CD4-positive, alpha-beta T cell treated with Interleukin-2 at 100 ng/mL for 4 hours (primary cell): ENCODE results near the gene ATXN7L3.
"Not testable (repeated sequence)": the region's sequence is repeated elsewhere in the genome, so short reads cannot be mapped to it uniquely, and the experiment has no call there.

Source experiments
- DNase-seq: peaks from one replicate; pipeline ENCODE4 v3.0.0-alpha.2; 2020; ENCODE audit warnings: low spot score

ATXN7L3 gene, protein sequence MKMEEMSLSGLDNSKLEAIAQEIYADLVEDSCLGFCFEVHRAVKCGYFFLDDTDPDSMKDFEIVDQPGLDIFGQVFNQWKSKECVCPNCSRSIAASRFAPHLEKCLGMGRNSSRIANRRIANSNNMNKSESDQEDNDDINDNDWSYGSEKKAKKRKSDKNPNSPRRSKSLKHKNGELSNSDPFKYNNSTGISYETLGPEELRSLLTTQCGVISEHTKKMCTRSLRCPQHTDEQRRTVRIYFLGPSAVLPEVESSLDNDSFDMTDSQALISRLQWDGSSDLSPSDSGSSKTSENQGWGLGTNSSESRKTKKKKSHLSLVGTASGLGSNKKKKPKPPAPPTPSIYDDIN

DNA sequence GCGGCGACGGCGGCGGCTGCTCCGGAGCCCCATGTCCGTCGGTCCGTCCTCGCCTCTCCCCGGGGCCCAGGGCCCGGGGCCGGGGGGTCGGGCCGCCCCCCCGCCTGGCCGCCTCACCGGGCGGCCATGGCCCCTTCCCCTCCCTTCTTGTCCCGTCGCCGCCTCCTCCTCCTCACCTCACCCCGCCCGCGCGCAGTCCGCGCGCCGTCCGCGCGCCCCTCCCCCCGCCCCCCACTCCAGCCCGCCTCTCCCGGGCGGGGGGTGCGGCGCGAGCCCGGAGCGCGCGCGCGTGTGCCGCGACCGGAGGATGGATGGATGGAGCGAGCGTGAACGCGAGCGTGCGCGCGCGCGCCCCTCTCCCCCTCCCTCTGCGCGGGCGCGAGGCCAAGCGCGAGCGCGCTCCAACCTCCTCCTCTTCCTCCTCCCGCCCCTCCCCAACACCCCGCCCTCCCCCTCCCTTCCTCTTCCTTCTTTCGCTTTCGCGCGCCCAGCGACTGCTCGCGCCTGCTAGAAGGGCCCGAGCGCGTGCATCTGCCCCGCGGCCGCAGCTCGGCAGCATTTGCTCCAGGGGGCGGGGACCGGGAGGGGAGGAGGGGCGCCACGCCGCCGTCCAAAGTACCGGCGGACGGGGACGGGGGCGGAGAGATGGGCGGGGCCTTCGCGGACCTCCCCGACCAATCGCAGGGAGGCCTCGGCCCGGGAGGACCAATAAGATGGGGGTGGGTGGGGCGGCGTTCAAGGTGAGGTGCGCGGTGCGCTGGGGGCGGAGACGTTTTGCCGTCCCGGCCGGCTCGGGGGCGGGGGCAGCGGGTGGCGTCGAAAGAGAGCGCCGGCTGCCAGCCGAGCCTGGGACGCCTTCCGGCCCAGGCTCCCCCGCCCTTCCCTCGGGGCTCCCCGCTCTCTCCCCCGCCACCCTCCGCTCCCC is at the start of gene ATXN7L3:
ATXN7L3 (minus strand) TSS at position 332 of the 925 bp plus-strand sequence. CDS start 1,814 bp downstream, outside the sequence.
- peak; percentile 99 for DNase-seq

- no peak for DNase-seq
Observed at GRCh38 chr17:44247876-44248736, 48.4 kb upstream of the ATXN7L3 start.

GRCh38 chr17:44247440-44247841 is 47.8 kb upstream of the ATXN7L3 start:
- no peak for DNase-seq

- DNase-seq, result no peak
Observed at GRCh38 chr17:44241106-44241624, 41.5 kb upstream of the ATXN7L3 start.

DNA sequence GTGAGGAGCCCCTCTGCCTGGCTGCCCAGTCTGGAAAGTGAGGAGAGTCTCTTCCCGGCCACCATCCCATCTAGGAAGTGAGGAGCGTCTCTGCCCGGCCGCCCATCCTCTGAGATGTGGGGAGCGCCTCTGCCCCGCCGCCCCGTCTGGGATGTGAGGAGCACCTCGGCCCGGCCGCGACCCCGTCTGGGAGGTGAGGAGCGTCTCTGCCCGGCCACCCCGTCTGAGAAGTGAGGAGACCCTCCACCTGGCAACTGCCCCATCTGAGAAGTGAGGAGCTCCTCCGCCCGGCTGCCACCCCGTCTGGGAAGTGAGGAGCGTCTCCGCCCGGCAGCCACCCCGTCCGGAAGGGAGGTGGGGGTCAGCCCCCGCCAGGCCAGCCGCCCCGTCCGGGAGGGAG is 38.2 kb upstream of the ATXN7L3 start:
- DNase-seq, result not testable (repeated sequence)

GRCh38 chr17:44236444-44236991 is 36.8 kb upstream of the ATXN7L3 start:
- no peak for DNase-seq

- no peak for DNase-seq
Observed at GRCh38 chr17:44235583-44235936, 35.9 kb upstream of the ATXN7L3 start.

GRCh38 chr17:44233582-44233981 is 33.9 kb upstream of the ATXN7L3 start:
- no peak for DNase-seq

- DNase-seq, result no peak
Observed at GRCh38 chr17:44232061-44232460, 32.4 kb upstream of the ATXN7L3 start.

- DNase-seq, result no peak
Observed at GRCh38 chr17:44230140-44230539, 30.5 kb upstream of the ATXN7L3 start.

DNA sequence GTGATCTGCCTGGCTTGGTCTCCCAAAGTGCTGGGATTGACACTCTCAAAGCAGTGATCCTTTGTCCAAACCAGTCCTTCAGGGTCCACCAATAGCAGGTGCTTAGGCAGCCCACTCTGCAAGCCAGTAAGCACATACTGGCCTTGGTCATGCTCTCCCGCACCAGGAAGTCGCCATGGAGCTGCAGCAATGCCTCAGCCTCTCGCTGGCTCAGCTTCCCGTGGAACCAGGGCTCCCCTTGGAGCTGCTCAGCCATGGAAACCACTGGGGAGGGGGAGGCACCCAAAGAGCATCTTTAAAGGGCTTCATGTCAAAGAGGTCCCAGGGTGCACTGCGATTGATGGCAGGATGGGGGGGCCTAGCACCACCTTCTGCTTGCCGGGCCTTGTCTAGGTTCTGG is 29.4 kb upstream of the ATXN7L3 start:
- DNase-seq, result no peak

DNA sequence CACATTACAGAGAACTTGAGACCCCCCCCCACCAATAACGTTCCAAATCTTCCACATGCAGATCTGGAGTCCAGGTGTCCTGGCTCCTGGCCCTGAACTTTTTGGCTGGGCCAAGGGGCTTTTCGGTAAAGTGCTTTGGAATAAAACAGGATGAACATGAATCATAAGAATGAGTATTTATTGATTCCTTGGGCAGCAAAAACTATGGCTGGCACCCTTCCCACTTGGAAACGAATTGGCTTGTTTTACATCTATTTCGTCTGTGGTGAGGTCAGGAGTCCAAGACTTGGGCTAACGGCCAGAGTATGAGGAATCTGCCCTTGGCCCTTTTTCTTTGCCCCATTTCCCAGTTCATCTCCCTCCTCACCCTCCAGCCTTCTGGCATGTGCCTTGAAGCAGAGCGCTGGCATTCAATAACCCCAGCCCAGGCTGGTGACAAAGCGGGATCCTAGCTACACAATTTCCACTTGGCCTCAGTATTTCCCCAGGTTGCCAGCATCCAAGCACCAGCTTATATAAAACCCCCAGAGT is 23.9 kb upstream of the ATXN7L3 start:
- no peak for DNase-seq

DNA sequence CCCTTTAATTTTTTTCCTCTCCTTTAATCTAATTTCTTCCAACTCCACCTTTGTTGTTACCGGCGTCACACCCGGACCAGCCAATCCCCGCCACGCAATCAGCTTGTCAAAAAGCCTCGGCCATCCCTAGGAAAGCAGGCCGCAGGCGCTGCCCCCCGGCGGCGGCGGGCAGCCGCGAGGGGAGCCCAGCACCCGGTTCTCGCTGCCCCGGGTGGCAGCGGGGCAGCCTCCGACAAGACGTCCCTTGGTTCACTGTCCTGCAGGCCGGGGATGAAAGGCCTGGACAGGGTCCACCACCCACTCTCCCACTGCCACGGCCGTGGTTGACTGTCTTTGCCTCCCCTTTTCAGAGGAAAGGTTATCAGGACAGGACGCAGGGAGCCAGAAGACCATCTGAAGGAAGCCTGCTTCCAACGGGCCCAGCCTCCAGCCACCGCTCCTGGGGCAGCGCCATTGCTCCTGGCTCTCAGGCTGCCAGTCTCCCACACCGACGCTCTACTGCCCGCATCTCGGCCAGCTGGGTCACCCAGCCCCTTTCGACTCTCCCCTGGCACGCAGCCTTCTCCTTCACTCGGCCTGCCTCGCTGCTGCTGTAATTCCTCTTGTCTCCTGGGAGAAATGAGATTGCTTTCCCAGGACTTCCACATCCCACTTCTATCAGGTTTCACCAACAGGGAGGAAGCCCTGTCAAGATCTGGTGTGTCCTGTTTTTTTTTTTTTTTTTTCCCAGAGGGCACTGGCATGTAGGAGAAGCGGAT is 22.6 kb upstream of the ATXN7L3 start:
- DNase-seq, result peak; percentile 55

GRCh38 chr17:44221862-44222111 is 22.1 kb upstream of the ATXN7L3 start:
- no peak for DNase-seq

GRCh38 chr17:44221084-44221861 is 21.6 kb upstream of the ATXN7L3 start:
- DNase-seq, result peak; percentile 53

GRCh38 chr17:44220213-44221083 is 20.8 kb upstream of the ATXN7L3 start:
- DNase-seq, result peak; percentile 48

DNA sequence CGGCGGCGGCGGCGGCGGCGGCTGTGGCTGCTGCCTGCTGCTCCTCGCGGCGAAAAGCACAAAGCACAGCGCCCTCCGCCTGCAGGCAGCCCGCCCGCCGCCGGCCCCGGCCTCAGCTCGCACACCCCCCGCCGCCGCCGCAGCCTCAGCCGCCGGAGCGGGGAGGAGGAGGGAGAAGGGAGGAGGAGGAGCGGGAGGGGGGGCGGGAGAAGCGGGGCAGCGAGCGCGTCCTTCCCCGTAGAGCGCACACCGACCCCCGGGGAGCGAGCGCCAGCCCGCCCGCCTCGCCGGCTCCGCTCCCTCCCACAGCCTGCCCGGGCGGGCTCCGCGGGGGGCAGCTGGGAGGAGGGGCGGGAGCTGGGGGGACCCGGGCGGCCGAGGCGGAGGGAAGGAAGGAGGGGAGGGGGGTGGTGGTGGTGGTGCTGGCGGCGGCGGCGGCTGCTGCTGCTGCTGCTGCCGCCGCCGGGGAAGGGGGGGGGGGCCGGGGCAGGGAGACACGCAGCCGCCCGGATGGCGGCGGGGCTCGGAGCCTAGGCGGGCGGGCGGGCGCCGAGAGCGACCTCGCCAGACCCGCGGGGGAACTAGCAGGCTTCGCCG is 20.0 kb upstream of the ATXN7L3 start, which contains the start of gene UBTF:
UBTF (minus strand) TSS at position 60 of the 597 bp plus-strand sequence. CDS start 1,446 bp downstream, outside the sequence.
- DNase-seq, result peak; percentile 79

DNA sequence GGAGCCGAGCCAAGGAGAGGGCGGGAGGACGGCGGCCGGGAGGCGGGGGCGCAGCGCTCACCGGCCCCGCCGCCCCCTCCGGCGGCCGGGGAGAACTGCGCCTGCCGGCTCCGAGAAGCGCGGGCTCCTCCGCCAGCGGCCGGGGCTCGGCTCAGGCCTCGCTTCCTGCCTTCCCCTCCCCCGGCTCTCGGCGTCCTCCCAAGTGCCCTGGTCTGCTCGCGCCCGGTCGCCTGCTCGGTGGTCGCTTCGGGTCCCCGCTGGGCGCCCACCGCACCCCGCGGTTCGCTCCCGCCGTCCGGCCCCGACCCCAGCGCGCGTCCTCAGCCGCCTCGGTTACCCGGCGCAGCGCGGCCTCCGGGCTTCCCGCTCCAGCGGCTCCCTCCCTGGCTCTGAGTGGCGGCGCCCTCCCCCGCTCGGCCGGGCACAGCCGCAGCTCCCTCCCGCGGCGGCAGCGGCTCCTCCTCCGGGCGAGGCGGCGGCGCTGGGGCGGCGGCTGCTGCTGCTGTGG is 19.5 kb upstream of the ATXN7L3 start:
- DNase-seq, result peak; percentile 66
